ENCODE data around the gene BAG5. TPM values are rescaled to one million over a fixed set of nuclear protein-coding genes. Genes with fewer than 3 reads are reported as not detected.

The BAG5 gene
- total and polyA plus RNA-seq, 2 of the 8 experiments (the other 6 are each of a cell fraction or from before 2014, with no cell fraction given), result 7.4 to 29.5 TPM

DNA sequence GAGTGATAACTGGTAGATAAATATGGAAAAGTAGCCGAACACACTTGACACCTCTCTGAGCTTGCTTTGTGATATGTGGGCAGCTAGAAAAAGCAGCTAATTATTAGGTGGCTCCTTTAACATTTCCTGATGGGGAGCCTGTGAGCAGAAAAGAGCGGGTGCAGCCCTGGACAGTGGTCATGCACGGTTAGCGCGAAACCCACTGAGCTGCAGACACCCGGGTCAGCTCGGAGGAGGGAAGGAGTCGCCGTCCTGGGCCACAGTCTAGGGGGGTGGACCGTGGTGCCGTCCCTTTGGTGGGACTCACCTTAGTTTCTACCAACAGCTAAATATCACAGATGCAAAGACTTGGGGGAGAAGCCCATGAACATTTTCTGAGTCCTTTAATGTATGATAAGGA is 7.0 kb upstream of the BAG5 start:
- Histone ChIP-seq H3K9me3 (ENCODE audit: insufficient read depth in 2 of 2, low read depth in 1 of 2, low read length in 1 of 2) (no peaks in the 10 kb centered on the region), H3K14ac (ENCODE audit: insufficient read length) (no peak overlapping the region), H2BK120ac (replicated peaks; ENCODE audit: low read depth, low read length) (no peak overlapping the region), H3K4me2 (ENCODE audit: insufficient read depth in 1 of 2, low read depth in 2 of 2, low read length in 2 of 2) (no peak overlapping the region), H3K36me3 (ENCODE audit: control insufficient read depth in 2 of 4, insufficient read depth in 4 of 4, low read length in 3 of 4) (peaks cover 0 to 6% (median 2%) of the 10 kb centered on the region in 4 experiments; a peak in 3 of 8 replicates), H2AK5ac (ENCODE audit: low read depth, low read length) (no peak overlapping the region), H2BK20ac (ENCODE audit: low read length) (no peak overlapping the region), H3K4me3 (ENCODE audit: extremely low read depth in 1 of 4, insufficient read depth in 2 of 4, low read depth in 3 of 4, low read length in 4 of 4) (no peak overlapping the region), H2AFZ (ENCODE audit: low read length) (no peak overlapping the region), H2BK12ac (ENCODE audit: low read depth, low read length) (no peak overlapping the region), H4K5ac (ENCODE audit: insufficient read length, low read depth, low read length) (no peak overlapping the region), H3K9ac (replicated peaks in 1 of 4; ENCODE audit: extremely low read depth in 1 of 4, low read depth in 3 of 4, low read length in 3 of 4) (no peak overlapping the region), H3K23ac (ENCODE audit: insufficient read length) (no peak overlapping the region), H3K56ac (replicated peaks; ENCODE audit: insufficient read length, low read depth, low read length) (no peak overlapping the region), H3K4me1 (replicated peaks in 1 of 4; ENCODE audit: control insufficient read depth in 3 of 4, insufficient read depth in 4 of 4, low read length in 3 of 4) (peaks cover 0 to 3% (median 0%) of the 10 kb centered on the region in 4 experiments; a peak in 3 of 7 replicates), H3K18ac (ENCODE audit: extremely low read depth, low read length) (no peak overlapping the region), H2BK5ac (ENCODE audit: low read depth, low read length) (no peak overlapping the region), H3K4ac (replicated peaks; ENCODE audit: insufficient read length, low read depth, low read length) (no peak overlapping the region), H3K27ac (ENCODE audit: low read depth, low read length) (no peak overlapping the region), H4K8ac (ENCODE audit: extremely low read depth, insufficient read depth, low read length) (no peak overlapping the region), H3K23me2 (ENCODE audit: low read depth, low read length) (no peaks in the 10 kb centered on the region), H3K79me2 (ENCODE audit: control insufficient read depth in 1 of 2, insufficient read depth in 2 of 2, low read length in 2 of 2) (peaks cover 0 to 42% of the 10 kb centered on the region in 2 experiments; a peak in 2 of 4 replicates), H3K27me3 (replicated peaks in 1 of 4; ENCODE audit: control insufficient read depth in 3 of 4, extremely low read depth in 1 of 4, insufficient read depth in 3 of 4, low read length in 3 of 4) (no peaks in the 10 kb centered on the region; a peak in 1 of 7 replicates), H3K79me1 (ENCODE audit: low read depth, low read length) (peaks cover 10% of the 10 kb centered on the region; the same call in 1 of the 2 replicates), H4K20me1 (replicated peaks in 1 of 2; ENCODE audit: control insufficient read depth in 1 of 2, insufficient read depth in 2 of 2, low read length in 2 of 2) (peaks cover 2 to 7% of the 10 kb centered on the region in 2 experiments), H2BK15ac (ENCODE audit: low read length) (no peak overlapping the region), H4K91ac (replicated peaks; ENCODE audit: insufficient read length, low read length) (no peak overlapping the region)
- FAIRE-seq (no peak), DNase-seq (ENCODE audit: low read depth in 1 of 2, low spot score in 2 of 2) (no peak)
- TF ChIP-seq GTF2F1 (IDR thresholded peaks at IDR 0.05; ENCODE audit: borderline replicate concordance, low read depth, low read length), result no peak
- TF ChIP-seq, protein P1, sequence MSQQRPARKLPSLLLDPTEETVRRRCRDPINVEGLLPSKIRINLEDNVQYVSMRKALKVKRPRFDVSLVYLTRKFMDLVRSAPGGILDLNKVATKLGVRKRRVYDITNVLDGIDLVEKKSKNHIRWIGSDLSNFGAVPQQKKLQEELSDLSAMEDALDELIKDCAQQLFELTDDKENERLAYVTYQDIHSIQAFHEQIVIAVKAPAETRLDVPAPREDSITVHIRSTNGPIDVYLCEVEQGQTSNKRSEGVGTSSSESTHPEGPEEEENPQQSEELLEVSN (IDR thresholded peaks at IDR 0.05), result no peak
- TF ChIP-seq SP4 (IDR thresholded peaks at IDR 0.05; ENCODE audit: low read length), result no peak
- no peak for TF ChIP-seq BRCA1 (IDR thresholded peaks at IDR 0.05; ENCODE audit: low read depth, low read length)
- ChIA-PET POLR2A (ENCODE audit: partially characterized antibody) (interaction anchor here (0.6 to 2.4 kb wide), 2 partner anchors 11 to 47 kb away, joined by 3 to 8 read pairs; partner anchors contain the start of gene CKB), CTCF (ENCODE audit: partially characterized antibody) (interaction anchor here (0.6 to 1.1 kb wide), 4 partner anchors 77 to 429 kb away, joined by 3 to 4 read pairs (median 3); no protein-coding TSS in a partner anchor)
- WGBS, 2 experiments (ENCODE audit: extremely low coverage in 1 of 2, insufficient coverage in 1 of 2, insufficient read length in 1 of 2, insufficient replicate concordance in 2 of 2, low coverage in 1 of 2, low lambda C conversion rate in 2 of 2, missing lambda C conversion rate in 1 of 2), result 81% methylated on average over 11 of the region's 11 CpGs; no CpG with 5 or more reads in 1 of the 2 experiments

Measured in H1 (cell line).